OCI-LY3 (cell line): ENCODE data around the gene DYNC1I1.

Experiments used
- H2AFZ ChIP-seq: fragments of 200-600, 300-600 bp; shearing (Covaris generic); 2 replicates; pipeline ENCODE4 v1.6.0; 2014; ENCODE audit warnings: antibody characterized with exemption, low read depth, low read length
- H3K27ac ChIP-seq: fragments of 200-600, 300-600 bp; sonication (generic); 2 replicates; pipeline ENCODE4 v1.5.1; 2014; ENCODE audit warnings: mild to moderate bottlenecking, low read length, moderate library complexity, mixed read lengths
- H3K27me3 ChIP-seq: fragments of 200-600, 300-600 bp; sonication (generic); 2 replicates; pipeline ENCODE4 v1.6.1; 2014; ENCODE audit warnings: low read depth, low read length, mixed read lengths
- H3K36me3 ChIP-seq: fragments of 200-600, 300-600 bp; sonication (generic); replicated peaks from 2 replicates; pipeline ENCODE3; 2014; ENCODE audit warnings: low read depth, low read length, mixed read lengths
- H3K4me1 ChIP-seq: fragments of 300-600, 200-600 bp; sonication (generic); 2 replicates; pipeline ENCODE4 v1.6.1; 2014; ENCODE audit warnings: low read length, mixed read lengths
- H3K4me2 ChIP-seq: fragments of 200-600, 300-600 bp; sonication (generic); 2 replicates; pipeline ENCODE4 v1.6.1; 2014; ENCODE audit warnings: low read length, mixed read lengths
- H3K4me3 ChIP-seq: fragments of 300-600, 200-600 bp; sonication (generic); 2 replicates; pipeline ENCODE4 v1.5.1; 2014; ENCODE audit warnings: antibody characterized with exemption, mild to moderate bottlenecking, low read length, moderate library complexity
- H3K79me2 ChIP-seq: fragments of 300-600, 200-600 bp; shearing (Covaris generic); 2 replicates; pipeline ENCODE4 v1.6.1; 2014; ENCODE audit warnings: mild to moderate bottlenecking, low read length, mixed read lengths
- H3K9ac ChIP-seq: fragments of 300-600, 200-600 bp; shearing (Covaris generic); 2 replicates; pipeline ENCODE4 v1.6.0; 2014; ENCODE audit warnings: mild to moderate bottlenecking, low read length, moderate library complexity
- H3K9me3 ChIP-seq: fragments of 200-600, 300-600 bp; shearing (Covaris generic); 2 replicates; pipeline ENCODE4 v1.6.1; 2014; ENCODE audit warnings: low read length, mixed read lengths; ENCODE audit not compliant: insufficient read depth
- H4K20me1 ChIP-seq: fragments of 200-600, 300-600 bp; sonication (generic); 2 replicates; pipeline ENCODE4 v1.6.1; 2016; ENCODE audit warnings: low read length, mixed read lengths; ENCODE audit not compliant: insufficient read depth
- CTCF ChIP-seq: fragments of 200-600, 300-600 bp; sonication (generic); IDR thresholded peaks from 2 replicates; pipeline ENCODE4 v1.5.1; 2014; ENCODE audit warnings: antibody characterized with exemption, low read length, low read depth
- EZH2phosphoT487 ChIP-seq: fragments of 200-600 bp; shearing (Covaris generic); IDR thresholded peaks from 2 replicates; pipeline ENCODE4 v1.6.1; 2018; ENCODE audit warnings: antibody characterized with exemption, mixed run types, low read depth

Gene DYNC1I1

GRCh38 chr7:96041171-96041570 is 268.8 kb downstream of the DYNC1I1 start:
- TF ChIP-seq EZH2phosphoT487: no peak
- Histone ChIP-seq H3K36me3 (no peaks in the 10 kb centered on the region), H3K4me1 (no peaks in the 10 kb centered on the region), H3K9ac (no peak overlapping the region), H3K4me3 (no peak overlapping the region), H3K4me2 (no peak overlapping the region), H2AFZ (no peak overlapping the region), H3K27ac (no peak overlapping the region), H3K9me3 (no peaks in the 10 kb centered on the region), H4K20me1 (no peaks in the 10 kb centered on the region), H3K27me3 (no peaks in the 10 kb centered on the region), H3K79me2 (no peaks in the 10 kb centered on the region)

- Histone ChIP-seq H2AFZ (no peak overlapping the region), H3K9ac (no peak overlapping the region), H3K9me3 (no peaks in the 10 kb centered on the region), H3K79me2 (no peaks in the 10 kb centered on the region), H3K27me3 (no peaks in the 10 kb centered on the region), H4K20me1 (no peaks in the 10 kb centered on the region), H3K4me2 (no peak overlapping the region), H3K27ac (no peak overlapping the region), H3K4me1 (no peaks in the 10 kb centered on the region; the same call in 1 of the 2 replicates), H3K4me3 (no peak overlapping the region), H3K36me3 (no peaks in the 10 kb centered on the region)
- no peak for TF ChIP-seq EZH2phosphoT487
- no peak for TF ChIP-seq CTCF
Observed at GRCh38 chr7:96045181-96045580, 272.8 kb downstream of the DYNC1I1 start.

- H3K4me3 ChIP-seq: no peak overlapping the region
- no peaks in the 10 kb centered on the region for H3K79me2 ChIP-seq
- no peaks in the 10 kb centered on the region for H3K36me3 ChIP-seq
- no peak overlapping the region for H3K4me2 ChIP-seq
- H3K4me1 ChIP-seq: no peaks in the 10 kb centered on the region; the same call in 1 of the 2 replicates
- no peak overlapping the region for H3K9ac ChIP-seq
- no peaks in the 10 kb centered on the region for H4K20me1 ChIP-seq
- H3K9me3 ChIP-seq: no peaks in the 10 kb centered on the region
- TF ChIP-seq EZH2phosphoT487: no peak
- TF ChIP-seq CTCF: no peak
- H3K27ac ChIP-seq: no peak overlapping the region
- no peaks in the 10 kb centered on the region for H3K27me3 ChIP-seq
- no peak overlapping the region for H2AFZ ChIP-seq
Observed at GRCh38 chr7:96045919-96046318, 273.6 kb downstream of the DYNC1I1 start.

GRCh38 chr7:96052289-96052688 is 279.9 kb downstream of the DYNC1I1 start:
- H3K4me1 ChIP-seq: no peaks in the 10 kb centered on the region; the same call in 1 of the 2 replicates
- TF ChIP-seq EZH2phosphoT487 (no peak), CTCF (no peak)
- H3K79me2 ChIP-seq: no peaks in the 10 kb centered on the region
- H3K27me3 ChIP-seq: no peaks in the 10 kb centered on the region
- H3K27ac ChIP-seq: no peak overlapping the region
- no peaks in the 10 kb centered on the region for H3K36me3 ChIP-seq
- H3K4me2 ChIP-seq: no peak overlapping the region
- H3K9me3 ChIP-seq: no peaks in the 10 kb centered on the region
- H4K20me1 ChIP-seq: no peaks in the 10 kb centered on the region
- H3K4me3 ChIP-seq: no peak overlapping the region
- H2AFZ ChIP-seq: no peak overlapping the region
- H3K9ac ChIP-seq: no peak overlapping the region
